PFSK-1 (cell line): Measurements from ENCODE around the gene FAM83C.

Experiments
- POLR2AphosphoS5 ChIP-seq: IDR thresholded peaks from 2 replicates; pipeline ENCODE4 v1.6.1; 2012; ENCODE audit warnings: low read depth, mild to moderate bottlenecking, control low read depth, low read length, moderate library complexity
- TAF1 ChIP-seq: IDR thresholded peaks from 2 replicates; pipeline ENCODE4 v1.6.1; 2012; ENCODE audit warnings: low read length, control low read depth, borderline replicate concordance; ENCODE audit not compliant: insufficient read depth

GRCh38 chr20:35288325-35289060, 3.7 kb downstream of the FAM83C start:
- TF ChIP-seq TAF1 (no peak), POLR2AphosphoS5 (no peak)
